KMS-11 (cell line): ENCODE measurements around the gene CYP4F8.

Experiments used
- H2AFZ ChIP-seq: fragments of 200-600 bp; sonication (generic); 2 replicates; pipeline ENCODE4 v1.6.1; 2016; ENCODE audit warnings: antibody characterized with exemption, mixed run types, low read depth
- H3K27ac ChIP-seq: fragments of 200-600 bp; sonication (generic); 2 replicates; pipeline ENCODE4 v1.6.1; 2016; ENCODE audit warnings: mild to moderate bottlenecking, mixed run types
- H3K27me3 ChIP-seq: fragments of 200-600 bp; sonication (generic); 2 replicates; pipeline ENCODE4 v1.6.1; 2017; ENCODE audit warnings: mild to moderate bottlenecking, low read depth, mixed run types, moderate library complexity; ENCODE audit not compliant: insufficient read depth
- H3K36me3 ChIP-seq: fragments of 200-600 bp; sonication (generic); 2 replicates; pipeline ENCODE4 v1.6.1; 2017; ENCODE audit warnings: mild to moderate bottlenecking, mixed run types; ENCODE audit not compliant: insufficient read depth
- H3K4me1 ChIP-seq: fragments of 200-600 bp; sonication (generic); 2 replicates; pipeline ENCODE4 v1.6.1; 2016; ENCODE audit warnings: mild to moderate bottlenecking, low read depth, mixed run types; ENCODE audit not compliant: poor library complexity, severe bottlenecking
- H3K4me2 ChIP-seq: fragments of 200-600 bp; sonication (generic); 2 replicates; pipeline ENCODE4 v1.7.0; 2016; ENCODE audit warnings: mild to moderate bottlenecking, mixed run types
- H3K4me3 ChIP-seq: fragments of 200-600 bp; sonication (generic); IDR thresholded peaks from 2 replicates; pipeline ENCODE4 v1.6.1; 2017; ENCODE audit warnings: low read depth, low read length, mixed read lengths; ENCODE audit not compliant: insufficient read depth
- H3K79me2 ChIP-seq: fragments of 200-600 bp; sonication (generic); 2 replicates; pipeline ENCODE4 v1.6.1; 2016; ENCODE audit warnings: low read depth, mixed run types; ENCODE audit not compliant: insufficient read depth
- H3K9ac ChIP-seq: fragments of 200-600 bp; sonication (generic); 2 replicates; pipeline ENCODE4 v1.6.1; 2016; ENCODE audit warnings: mild to moderate bottlenecking, mixed run types
- H4K20me1 ChIP-seq: fragments of 200-600 bp; sonication (generic); 2 replicates; pipeline ENCODE4 v1.6.1; 2016; ENCODE audit warnings: mild to moderate bottlenecking, mixed run types; ENCODE audit not compliant: insufficient read depth
- TF ChIP-seq, protein P1 (sequence below): fragments of 200-600 bp; sonication (generic); conservative IDR thresholded peaks from 2 replicates; pipeline ENCODE4 v1.6.1; 2017; ENCODE audit warnings: low read depth, mild to moderate bottlenecking, antibody characterized with exemption, low read length, moderate library complexity, mixed read lengths

CYP4F8 gene

DNA sequence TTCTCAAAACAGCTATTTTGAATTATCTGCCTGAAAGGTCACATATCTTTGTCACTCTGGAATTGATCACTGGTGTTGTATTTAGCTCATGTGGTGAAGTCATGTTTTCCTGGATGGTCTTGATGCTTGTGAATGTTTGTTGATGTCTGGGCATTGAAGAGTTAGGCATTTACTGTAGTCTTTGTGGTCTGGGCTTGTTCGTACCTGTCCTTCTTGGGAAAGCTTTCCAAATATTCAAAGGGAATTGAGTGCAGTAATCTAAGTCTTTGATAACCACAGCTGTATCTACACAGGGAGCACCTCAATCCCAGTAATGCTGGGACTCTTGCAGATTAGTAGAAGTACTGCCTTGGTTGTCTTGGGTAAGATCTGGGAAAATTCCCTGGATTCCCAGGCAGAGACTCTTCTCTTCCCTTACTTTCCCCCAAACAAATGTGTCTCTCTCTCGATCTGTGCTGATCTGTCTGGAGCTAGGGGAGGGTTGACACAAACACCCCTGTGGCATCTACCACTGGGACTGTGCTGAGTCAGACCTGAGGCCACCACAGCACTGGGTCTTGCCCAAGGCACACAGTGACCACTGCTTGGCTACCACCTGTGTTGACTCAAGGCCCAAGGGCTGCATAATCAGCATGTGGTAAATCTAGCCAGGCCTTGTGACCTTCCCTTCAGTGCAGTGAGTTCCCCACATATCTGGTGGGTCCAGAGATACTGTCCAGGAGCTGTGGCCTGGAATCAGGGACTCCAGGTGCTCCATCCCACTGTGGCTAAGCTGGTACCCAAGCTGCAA, 20.2 kb downstream of the CYP4F8 start:
- TF ChIP-seq, protein P1, sequence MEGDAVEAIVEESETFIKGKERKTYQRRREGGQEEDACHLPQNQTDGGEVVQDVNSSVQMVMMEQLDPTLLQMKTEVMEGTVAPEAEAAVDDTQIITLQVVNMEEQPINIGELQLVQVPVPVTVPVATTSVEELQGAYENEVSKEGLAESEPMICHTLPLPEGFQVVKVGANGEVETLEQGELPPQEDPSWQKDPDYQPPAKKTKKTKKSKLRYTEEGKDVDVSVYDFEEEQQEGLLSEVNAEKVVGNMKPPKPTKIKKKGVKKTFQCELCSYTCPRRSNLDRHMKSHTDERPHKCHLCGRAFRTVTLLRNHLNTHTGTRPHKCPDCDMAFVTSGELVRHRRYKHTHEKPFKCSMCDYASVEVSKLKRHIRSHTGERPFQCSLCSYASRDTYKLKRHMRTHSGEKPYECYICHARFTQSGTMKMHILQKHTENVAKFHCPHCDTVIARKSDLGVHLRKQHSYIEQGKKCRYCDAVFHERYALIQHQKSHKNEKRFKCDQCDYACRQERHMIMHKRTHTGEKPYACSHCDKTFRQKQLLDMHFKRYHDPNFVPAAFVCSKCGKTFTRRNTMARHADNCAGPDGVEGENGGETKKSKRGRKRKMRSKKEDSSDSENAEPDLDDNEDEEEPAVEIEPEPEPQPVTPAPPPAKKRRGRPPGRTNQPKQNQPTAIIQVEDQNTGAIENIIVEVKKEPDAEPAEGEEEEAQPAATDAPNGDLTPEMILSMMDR, result no peak
- no peak overlapping the region for H2AFZ ChIP-seq
- no peaks in the 10 kb centered on the region for H3K36me3 ChIP-seq
- no peaks in the 10 kb centered on the region for H3K4me1 ChIP-seq
- no peak overlapping the region for H3K4me2 ChIP-seq
- H3K79me2 ChIP-seq, result no peaks in the 10 kb centered on the region
- peaks cover 4% of the 10 kb centered on the region; the same call in 1 of the 2 replicates for H3K27me3 ChIP-seq
- no peak overlapping the region for H3K4me3 ChIP-seq
- H4K20me1 ChIP-seq, result no peaks in the 10 kb centered on the region
- H3K27ac ChIP-seq, result no peak overlapping the region
- no peak overlapping the region for H3K9ac ChIP-seq

DNA sequence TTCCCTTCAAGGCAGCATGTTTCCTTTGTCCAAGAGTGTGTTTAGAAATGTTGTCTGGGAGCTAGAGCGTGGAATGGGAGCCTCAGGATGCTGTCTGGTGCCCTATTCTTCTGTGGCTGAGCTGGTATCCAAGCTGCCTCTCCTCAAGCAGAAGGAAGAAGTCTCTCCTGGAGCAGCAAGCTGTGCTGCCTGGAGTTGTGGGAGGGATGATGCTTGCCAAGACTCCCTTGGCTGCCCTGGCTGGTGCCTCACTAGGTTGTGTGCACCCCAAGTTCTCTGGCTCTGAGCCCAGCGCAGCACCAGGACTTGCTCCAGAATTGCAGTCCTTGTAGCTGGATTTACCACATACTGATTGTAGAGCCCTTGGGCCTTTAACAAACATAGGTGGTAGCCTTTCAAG, 21.0 kb downstream of the CYP4F8 start:
- no peaks in the 10 kb centered on the region for H3K4me1 ChIP-seq
- TF ChIP-seq, protein P1, result no peak
- no peak overlapping the region for H3K9ac ChIP-seq
- no peak overlapping the region for H2AFZ ChIP-seq
- no peak overlapping the region for H3K4me3 ChIP-seq
- no peaks in the 10 kb centered on the region for H4K20me1 ChIP-seq
- H3K27ac ChIP-seq, result no peak overlapping the region
- H3K36me3 ChIP-seq, result no peaks in the 10 kb centered on the region
- peaks cover 4% of the 10 kb centered on the region; the same call in 1 of the 2 replicates for H3K27me3 ChIP-seq
- no peaks in the 10 kb centered on the region for H3K79me2 ChIP-seq
- H3K4me2 ChIP-seq, result no peak overlapping the region

DNA sequence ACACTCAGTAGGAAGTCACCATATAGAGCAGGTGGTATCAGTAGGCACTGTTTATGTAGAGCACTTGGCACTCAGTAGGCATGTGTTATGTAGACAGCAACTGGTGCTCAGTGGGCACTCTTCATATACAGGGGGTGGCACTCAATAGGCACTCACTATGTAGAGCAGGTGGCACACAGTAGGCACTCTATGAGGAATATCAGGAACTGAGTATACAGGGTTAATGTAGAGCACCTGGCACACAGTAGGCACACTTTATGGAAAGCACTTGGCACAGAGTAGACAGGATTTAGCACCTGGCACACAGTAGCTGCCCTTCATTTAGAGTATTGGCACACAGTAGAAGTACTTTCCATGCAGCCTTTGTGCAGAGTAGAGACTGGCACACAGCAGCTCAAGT, 24.6 kb downstream of the CYP4F8 start:
- no peaks in the 10 kb centered on the region for H4K20me1 ChIP-seq
- no peak overlapping the region for H3K4me2 ChIP-seq
- no peak overlapping the region for H3K9ac ChIP-seq
- no peaks in the 10 kb centered on the region for H3K79me2 ChIP-seq
- H3K27ac ChIP-seq, result no peak overlapping the region
- no peak overlapping the region for H2AFZ ChIP-seq
- H3K36me3 ChIP-seq, result no peaks in the 10 kb centered on the region
- H3K4me1 ChIP-seq, result no peaks in the 10 kb centered on the region
- peaks cover 4% of the 10 kb centered on the region; the same call in 1 of the 2 replicates for H3K27me3 ChIP-seq
- TF ChIP-seq, protein P1, result no peak
- no peak overlapping the region for H3K4me3 ChIP-seq

DNA sequence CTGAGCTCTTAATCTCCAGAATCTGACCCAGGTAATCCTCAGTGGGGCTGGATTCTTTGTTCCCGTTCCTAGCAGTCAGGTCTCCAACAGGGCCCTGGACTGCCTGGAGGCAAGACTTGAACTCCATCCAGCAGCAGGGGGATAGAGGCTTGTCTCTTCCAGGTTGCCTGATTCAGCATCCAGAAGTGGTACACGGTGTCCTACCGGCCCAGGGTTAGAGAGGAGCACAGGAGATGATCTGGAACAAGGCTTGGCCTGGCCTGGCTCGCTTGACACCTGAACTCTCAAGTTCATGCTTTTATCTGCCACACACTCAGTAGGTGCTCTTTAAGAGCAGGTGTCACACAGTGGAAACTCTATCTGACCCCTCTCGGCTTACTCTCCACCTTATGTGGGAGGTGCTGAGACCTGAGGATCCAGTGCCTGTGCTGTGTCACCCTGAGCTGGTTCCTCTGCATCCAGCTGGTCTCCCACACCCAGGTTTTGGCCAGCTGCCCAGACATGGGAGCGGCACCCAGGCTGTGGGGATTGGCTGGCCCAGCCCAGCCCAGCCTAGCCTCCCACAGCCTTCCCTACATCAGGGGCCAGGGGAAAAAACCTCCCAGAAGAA, 25.4 kb downstream of the CYP4F8 start, which contains the start of gene CYP4F3:
Gene CYP4F3, plus strand, starts transcription at position 604 of the 610 bp plus-strand sequence. CDS start 519 bp downstream, outside the sequence.
- peaks cover 4% of the 10 kb centered on the region; the same call in 1 of the 2 replicates for H3K27me3 ChIP-seq
- TF ChIP-seq, protein P1, result no peak
- H3K9ac ChIP-seq, result no peak within 1 kb of the TSS
- H3K4me2 ChIP-seq, result no peak within 1 kb of the TSS
- H2AFZ ChIP-seq, result no peak within 1 kb of the TSS
- H3K36me3 ChIP-seq, result no peaks in the 10 kb centered on the region
- no peaks in the 10 kb centered on the region for H4K20me1 ChIP-seq
- no peaks in the 10 kb centered on the region for H3K4me1 ChIP-seq
- no peak within 1 kb of the TSS for H3K27ac ChIP-seq
- H3K4me3 ChIP-seq, result no peak within 1 kb of the TSS
- H3K79me2 ChIP-seq, result no peaks in the 10 kb centered on the region
